M059J (cell line): ENCODE results near the gene ZNRF2. TPM values are rescaled to one million over a fixed set of nuclear protein-coding genes. Genes with fewer than 3 reads are reported as not detected.

Experiments used
- DNase-seq: peaks from one replicate; pipeline ENCODE4 v3.0.0-alpha.2; 2012; ENCODE audit warnings: low read depth
- total RNA-seq: library from RNA; depleted of rRNA; stranded (reverse); fragments of >200 nt; shearing (Covaris generic); gene quantifications from 2 replicates; pipeline ENCODE4 v1.2.3, GENCODE V29; 2014

The ZNRF2 gene
- total RNA-seq, 1 experiment from 2014 or later = 12.1 TPM

DNA sequence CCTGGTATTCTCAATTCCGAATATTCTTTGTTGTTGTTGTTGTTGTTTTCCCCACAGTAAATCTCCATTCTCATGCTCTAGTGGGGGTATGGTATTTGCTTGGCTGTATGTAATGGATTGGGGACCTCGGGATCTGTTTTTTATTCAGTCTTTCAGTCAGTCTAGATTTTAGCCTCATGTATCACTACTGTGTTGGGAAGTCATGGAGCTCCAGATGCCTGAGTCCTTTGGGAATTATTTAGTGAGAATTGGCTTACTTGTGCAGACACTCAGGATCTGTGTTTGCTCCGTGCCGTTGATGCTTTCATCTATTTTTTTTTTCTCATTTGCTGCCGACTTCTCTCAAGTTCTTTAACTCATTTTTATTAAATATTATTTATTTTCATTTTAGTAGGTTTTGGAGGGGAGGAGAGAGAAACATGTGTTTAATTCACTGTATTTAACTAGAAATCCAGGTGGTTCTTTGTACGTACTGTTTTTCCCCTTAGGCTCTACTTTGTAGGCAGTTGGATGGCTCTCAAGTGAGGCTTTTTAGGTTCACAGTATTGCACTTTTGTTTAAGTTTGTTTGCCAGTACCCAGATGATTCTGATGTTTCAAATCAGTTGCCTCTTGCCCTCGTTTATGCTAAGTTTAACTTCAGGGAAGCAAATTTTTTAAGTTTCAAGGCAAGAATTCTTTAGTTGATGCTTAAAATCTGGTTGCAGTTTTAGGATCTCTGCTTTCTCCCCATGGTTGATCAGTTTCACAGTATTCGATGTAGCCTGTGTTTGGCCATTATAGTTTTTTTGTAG lies 36.9 kb downstream of the ZNRF2 start:
- DNase-seq = peak; percentile 45

DNA sequence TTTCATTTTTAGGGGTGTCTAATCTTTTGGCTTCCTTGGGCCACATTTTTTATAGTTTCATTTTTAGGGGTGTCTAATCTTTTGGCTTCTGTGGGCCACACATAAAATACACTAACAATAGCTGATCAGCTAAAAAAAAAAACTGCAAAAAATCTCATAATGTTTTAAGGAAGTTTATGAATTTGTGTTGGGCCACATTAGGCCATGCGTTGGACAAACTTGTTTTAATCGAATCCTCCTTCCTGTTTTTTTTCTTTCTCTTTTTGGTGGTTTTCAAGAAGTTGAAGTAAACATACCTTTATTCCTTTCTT lies 37.4 kb downstream of the ZNRF2 start:
- DNase-seq = no peak

DNA sequence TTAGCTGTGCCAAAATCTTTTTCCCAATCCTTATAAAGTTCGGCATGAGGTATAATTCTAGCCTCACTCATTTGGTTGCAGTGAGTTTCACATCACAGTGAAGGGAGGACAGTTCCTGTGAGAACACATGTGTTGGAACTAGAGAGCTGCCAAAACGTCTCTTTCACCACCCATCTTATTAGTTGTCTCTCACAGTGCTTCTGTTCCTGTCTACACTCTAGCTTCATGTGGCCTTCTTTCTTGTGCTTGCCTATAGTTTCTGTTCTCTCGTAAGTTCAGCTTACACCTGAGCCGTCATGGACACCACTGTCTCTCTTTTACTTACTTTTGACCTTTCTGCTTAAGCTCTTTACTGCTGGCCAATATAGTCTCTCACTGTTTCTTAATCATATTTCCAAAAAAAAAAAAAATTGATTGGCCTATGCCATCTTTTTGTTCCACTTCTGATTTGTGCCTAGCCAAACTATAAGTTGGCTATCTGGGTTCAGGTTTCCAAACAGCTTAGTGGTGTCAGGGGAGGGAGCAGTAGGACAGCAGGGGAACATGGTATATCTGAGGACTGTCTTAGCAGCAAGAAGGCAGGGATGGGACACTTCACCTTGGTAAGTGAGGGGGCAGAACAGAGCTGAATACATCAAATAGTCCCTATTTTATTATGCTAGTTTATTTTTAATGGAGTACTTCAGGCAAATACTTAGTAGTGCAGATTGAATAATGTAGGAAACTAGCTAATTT lies 38.0 kb downstream of the ZNRF2 start:
- peak; percentile 57 for DNase-seq

DNA sequence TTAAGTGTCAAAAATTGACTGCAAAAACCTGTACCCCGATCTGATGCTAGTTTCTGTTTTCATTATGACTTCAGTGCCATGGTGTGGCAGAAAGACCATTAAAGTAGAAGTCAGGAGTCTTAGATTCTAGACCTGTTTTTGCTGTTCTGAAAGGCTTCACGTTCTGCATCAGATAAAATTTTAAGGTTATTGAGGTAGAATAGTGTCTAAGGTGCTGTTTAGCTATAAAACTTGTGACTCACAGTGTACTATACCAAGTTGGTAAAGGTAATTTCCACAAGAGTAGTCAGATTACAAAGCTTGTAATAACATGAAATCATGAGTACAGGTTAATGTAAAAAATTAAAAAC lies 38.6 kb downstream of the ZNRF2 start:
- DNase-seq = peak; percentile 12

DNA sequence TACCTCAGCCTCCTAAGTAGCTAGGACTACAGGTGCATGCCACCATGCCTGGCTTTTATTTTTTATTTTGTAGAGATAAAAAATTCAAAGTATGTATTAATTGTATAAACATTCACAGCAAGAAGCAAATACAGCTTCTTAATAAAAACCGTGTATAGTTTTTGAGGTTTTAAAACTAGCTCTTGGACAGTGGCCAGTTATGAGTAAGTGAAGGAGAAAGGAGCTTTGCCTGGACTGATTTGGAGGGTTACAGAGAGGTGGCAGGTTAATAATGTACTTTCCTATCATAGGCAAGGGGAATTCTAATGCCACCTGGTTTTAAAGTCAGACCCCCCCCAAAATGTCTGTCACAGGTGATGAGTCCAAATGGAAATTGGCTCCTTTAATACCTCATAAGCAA lies 43.4 kb downstream of the ZNRF2 start:
- DNase-seq = peak; percentile 84

DNA sequence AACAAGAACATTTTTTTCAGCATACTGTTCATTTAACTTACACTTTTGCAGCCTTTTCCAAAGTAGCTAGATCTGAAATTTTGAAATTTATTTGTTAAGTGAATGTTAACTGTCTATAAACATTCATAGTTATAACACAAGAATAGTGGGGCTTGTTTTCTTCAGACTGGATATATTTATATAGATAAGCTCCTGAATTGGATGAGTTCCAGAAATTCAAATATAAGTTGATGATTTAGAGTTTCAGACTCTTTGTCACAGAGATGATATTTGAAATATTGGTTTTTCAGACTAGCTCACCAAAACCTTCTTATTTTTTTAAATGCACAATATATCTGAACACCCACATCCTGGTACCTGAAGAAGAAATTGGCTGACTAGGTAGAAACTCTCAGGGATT lies 44.0 kb downstream of the ZNRF2 start:
- no peak for DNase-seq

DNA sequence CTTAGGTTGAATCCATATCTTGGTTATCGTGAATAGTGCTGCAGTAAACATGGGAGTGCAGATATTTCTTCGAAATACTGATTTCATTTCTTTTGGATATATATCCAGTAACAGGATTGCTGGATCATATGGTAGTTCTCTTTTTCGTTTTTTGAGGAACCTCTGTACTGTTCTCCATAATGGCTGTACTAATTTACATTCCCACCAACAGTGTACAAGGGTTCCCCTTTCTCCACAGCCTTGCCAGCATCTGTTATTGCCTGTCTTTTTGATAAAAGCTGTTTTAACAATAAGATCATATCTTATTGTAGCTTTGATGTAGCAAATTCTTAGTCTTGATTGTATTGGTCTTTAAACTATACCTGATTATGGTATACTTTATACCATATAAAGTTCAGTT lies 45.3 kb downstream of the ZNRF2 start:
- DNase-seq = no peak

DNA sequence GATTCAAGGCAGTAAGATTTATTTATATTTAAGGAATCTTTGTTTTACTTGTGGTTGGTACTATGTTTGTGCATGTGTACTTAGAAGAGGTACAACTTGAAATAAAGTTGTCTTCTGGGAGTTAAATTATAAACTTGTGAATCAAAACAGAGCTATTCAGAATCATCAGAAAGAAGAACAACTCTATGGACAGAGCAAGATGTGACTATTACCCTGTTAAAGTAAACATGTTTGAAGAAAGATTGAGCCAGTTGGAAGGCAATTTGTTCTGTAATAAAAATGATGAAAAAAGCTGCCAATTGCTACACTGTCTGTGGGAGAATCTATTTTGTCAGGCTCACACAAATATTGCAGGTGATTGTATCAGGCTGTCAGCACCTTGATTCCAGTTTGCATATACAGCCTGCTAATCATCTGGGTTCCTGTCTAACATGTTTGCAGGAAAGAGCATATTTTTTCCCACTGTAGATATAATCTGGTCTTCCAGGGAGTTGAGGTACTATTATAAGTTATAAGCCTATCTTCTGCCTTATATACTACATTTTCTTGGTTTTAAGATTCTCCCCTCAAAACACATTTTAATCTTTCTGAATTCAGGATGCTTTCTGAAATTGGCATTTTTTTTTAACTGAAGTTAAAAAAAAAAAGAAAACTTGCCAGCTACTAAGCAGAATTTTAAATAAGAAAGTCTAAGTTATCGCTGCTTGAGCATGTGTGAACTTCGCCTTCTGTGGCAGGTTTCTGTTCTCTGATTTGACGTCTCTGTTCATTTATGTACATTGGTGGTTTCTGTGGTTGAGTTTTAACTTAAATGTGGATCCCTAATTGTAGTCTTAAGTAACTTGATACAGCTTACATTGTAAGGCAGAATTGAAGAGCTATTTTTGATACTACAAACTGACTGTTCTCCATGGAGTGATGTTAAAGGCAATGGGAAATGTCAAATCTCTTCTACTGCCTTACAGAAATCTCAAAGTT lies 46.0 kb downstream of the ZNRF2 start:
- DNase-seq = no peak

DNA sequence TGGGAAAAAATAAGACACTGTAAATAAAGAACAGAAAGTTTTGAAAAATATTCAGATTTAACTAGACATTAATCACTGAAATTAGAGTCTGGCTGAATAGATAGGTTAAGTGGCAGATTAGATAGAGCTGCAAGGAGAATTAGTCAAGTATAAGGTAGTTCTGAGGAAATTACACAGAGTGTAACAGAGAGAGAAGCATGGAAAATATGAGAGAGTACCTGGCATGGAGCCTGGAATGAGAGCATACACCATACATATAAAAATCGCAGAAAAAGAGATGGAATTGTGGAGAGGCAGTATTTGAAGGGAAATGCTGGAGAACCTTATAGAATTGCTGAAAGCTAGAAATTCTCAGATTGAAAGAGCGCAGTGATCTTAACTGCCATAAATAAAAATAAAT lies 46.9 kb downstream of the ZNRF2 start:
- peak; percentile 32 for DNase-seq

DNA sequence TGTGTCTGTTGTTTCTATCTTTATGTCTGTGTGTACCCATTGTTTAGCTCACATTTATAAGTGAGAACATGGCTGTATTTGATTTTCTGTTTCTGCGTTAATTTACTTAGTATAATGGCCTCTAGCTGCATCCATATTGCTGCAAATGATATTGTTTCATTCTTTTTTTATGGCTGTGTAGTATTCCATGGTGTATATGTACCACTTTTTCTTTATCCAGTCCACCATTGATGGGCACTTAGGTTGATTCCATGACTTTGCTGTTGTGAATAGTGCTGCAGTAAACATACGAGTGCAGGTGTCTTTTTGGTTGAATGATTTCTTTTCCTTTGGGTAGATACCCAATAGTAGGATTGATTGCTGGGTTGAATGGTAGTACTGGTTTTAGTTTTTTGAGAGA lies 48.2 kb downstream of the ZNRF2 start:
- no peak for DNase-seq

DNA sequence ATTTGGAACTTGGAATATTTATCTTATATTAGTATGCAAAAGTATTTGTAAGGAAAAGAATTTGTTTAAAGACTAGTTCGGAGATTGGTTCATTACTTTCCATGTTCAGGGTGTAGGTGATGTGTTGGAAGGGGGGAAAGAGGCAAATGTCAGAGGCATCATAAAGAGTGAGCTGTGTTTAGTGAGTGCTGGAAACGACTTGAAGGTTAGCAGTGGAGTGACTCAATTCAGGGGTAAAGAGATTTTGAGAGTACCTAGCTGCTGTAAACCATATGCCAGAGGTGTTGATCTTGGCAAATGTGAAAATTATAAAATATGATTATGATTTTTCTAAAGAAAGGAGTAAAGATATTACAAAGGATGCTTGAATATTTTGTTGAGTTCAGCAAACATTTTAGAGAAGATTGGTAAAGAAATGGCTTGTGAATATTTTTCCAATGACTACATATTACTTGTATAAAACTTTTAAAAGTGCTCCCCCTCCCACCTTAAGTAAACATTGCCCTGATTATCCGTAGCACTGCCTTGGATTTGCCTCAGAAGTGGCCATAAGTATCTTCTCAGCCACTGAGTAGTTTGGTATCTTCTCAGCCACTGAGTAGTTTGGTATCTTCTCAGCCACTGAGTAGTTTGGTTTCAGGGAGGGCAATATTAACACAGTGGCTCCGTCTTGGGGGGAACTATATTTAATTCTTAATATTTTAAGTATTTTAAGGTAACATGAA lies 51.5 kb downstream of the ZNRF2 start:
- peak; percentile 30 for DNase-seq

DNA sequence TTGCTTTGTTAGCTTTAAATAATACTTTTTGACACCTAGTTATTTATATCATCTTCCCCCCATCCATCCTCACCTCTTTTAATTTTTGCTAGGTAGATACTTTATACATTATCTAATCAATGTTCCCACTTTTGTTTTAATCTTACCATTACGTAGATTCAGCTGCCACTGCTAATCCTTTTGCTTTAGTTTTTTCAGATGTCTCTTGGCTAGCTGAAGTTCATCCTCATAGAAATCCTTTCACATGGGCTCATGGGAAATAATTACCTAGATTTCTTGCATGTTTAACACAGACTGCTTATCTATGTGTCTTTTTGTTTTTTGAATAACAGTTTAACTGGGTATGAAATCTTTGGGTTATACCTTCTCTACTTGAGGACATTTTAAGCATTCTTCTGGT lies 60.1 kb downstream of the ZNRF2 start:
- no peak for DNase-seq

DNA sequence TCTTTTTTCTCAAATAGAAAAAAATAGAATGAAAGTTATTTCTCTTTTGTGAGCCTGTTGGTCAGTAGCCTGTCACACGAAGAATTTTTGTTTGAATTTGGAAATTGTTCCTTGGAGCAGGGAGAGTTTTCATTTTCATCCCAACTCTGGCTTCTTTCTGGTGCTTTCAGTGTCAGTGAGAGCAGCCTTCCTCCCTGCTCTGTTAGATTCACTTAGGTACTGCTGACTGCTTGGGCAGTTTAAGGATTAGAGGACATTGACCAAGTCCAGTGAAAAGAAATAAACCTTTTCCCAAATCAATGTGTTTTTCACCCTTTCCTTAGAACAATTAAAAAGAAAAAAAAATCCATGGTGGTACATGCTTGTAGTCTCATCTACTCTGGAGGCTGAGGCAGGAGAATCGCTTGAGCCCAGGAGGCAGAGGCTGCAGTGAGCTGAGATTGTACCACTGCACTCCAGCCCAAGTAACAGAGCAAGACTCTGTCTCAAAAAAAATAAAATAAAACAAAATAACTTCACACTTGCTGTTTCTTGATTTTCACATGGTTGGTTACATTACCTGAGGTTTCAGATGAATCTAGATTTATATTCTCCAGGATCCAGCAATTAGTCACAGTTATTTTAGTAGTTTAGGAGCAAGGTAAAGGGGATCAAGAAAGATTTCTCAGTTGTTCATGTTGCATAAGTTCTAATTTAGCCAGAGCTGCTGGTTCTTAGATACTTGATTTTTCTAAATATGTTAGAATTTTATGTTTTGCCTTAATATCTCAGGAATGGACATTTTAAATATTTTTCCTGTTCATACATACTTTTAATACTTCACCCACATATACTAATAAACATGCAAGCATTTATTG lies 63.1 kb downstream of the ZNRF2 start:
- DNase-seq = peak; percentile 70

DNA sequence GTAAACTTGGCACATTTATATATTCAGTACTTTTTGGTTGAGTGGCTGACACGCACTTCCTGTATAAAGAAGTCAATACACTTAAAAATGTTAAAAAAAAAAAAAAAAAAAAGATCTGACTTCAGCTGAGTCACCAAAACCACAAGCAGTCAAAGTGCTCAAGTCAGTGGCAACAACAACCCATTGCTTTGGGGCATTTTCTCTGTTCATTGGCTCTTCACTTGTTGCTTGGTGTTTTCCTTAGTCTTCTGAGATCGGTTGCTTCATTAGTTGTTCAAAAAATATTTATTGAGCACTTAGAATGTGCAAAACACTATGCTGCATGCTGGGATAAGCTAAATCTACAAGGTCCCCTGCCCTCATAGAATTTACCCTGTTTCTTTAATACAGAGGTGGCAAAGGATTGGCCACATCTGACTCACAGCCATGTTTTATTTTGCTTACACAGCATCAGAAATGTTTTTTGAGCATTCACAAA lies 63.7 kb downstream of the ZNRF2 start:
- DNase-seq = peak; percentile 98

DNA sequence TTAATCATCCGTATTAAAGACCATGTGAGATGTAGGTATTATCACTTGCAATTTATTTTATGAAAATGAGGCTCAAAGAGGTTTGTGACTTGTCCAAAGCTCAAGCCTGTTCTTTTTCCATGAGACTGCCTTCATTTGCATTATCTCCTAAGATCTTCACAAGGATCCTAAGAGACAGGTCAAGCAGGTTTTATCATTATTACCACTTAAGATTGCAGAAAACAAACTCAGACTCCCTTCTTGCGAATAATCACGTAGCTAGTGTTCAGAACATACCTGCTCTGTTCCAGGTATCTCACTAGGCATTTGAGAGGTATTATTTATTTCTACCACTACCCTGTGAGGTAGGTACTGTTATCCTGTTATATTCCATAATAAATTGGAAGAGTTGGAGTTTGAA lies 64.8 kb downstream of the ZNRF2 start:
- DNase-seq = no peak

DNA sequence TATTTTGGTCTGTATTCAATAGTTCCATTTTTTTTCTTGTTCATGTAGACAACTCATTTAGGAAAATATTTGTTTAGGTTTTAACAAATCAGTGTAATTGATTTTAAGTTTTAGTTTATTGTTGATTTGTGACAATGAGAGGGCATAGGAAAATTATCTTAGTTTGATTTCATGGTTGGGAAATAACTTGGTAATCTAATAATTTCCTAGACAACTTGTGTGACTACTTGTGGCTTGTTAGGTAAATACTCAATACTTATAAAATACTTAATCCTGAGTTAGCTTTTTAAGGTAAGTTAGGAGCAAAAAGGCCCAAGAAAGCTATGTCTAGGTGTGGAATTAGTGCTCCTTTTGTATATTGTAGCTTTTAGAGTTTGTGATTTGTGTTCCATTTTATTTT lies 65.4 kb downstream of the ZNRF2 start:
- DNase-seq = no peak

DNA sequence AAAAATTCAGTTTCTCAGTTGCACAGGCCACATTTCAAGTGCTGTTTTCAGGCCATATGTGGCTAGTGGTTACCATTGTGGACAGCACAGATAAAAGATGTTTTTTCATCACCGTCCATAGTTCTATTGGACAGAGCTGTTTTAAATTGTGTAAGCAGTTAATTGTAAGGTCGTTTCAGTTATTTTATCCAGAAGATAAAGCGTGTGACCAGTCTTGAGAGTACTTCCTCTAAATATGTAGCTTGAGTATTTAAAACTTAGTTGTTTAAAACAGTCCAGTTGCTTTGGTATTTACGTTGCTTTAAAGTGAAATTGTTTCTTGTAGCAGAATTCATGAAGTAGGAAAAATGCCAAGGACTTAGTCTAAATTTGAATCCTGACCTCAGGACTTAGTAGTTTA lies 66.9 kb downstream of the ZNRF2 start:
- DNase-seq = no peak

DNA sequence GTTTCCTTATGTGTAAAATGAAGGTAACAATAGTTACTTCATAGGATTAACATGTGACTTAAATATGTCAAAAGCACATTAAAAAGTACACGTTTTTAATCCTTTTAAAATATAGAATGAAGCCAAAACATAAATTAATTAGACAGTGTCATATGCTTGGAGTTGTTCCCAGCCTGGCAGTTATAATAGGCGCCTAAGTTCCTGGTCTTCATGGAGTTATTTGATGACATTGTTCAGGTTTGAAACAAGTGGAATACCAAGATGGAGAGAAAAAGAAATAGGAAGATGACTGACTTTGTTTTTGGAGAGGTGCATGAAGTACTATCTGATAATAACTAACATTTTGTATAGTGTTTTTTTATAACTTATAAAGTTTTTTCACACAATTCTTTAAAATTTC lies 67.3 kb downstream of the ZNRF2 start:
- DNase-seq = no peak

DNA sequence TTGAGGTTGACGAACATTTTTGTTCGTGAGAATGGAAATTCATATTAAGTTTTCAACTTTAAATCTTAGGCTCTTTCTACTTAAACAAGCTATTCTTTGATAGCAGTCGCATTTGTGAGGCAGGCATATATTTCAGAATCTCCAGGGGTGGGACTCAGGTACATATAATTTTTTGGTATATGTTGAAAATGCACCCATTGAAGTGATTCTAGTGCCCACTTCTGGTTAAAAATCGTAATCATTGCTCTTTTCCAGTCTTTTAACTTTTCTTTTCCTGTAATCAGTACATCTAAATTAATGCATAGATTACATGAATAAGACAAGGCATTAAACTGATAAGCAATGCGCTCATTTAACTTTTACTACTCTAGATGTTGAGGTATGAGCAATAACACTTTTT lies 67.8 kb downstream of the ZNRF2 start:
- DNase-seq = no peak

DNA sequence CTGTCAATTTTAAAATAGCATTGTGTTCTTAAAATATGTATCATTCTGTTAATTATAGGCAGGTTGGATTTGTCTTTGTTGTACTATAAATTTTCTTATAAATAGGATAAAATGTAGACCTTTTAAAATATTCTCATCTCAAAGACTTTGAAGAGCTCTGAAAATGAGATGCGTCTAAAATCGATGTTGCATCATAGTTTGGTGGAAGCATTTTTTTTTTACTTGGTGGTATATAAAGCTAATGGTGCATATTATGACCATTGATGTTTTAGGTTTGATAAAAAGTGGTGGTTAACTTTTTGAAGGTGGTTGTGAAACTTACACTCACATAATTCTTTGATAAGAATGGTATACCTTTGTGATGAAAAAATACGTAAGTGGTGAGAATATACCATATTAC lies 69.1 kb downstream of the ZNRF2 start:
- DNase-seq = no peak
